GM23338 (cell line): ENCODE data around the gene RGS6. TPM values are rescaled to one million over a fixed set of nuclear protein-coding genes. Genes with fewer than 3 reads are reported as not detected.

ENCODE experiments used
- ATAC-seq: fragments of 200-7000 bp; cut with Tn5 transposase; 3 replicates; pipeline ENCODE4 v1.9.1; 2020
- DNase-seq: peaks from one replicate; pipeline ENCODE4 v3.0.0-alpha.2; 2015; ENCODE audit warnings: low spot score
- H2AFZ ChIP-seq: fragments of 200-600 bp; sonication (generic); 2 replicates; pipeline ENCODE4 v1.8.0; 2016; ENCODE audit warnings: antibody characterized with exemption, mild to moderate bottlenecking, moderate library complexity
- H3F3A ChIP-seq: fragments of 200-600 bp; sonication (generic); replicated peaks from 2 replicates; pipeline ENCODE4 v1.8.0; 2017; ENCODE audit warnings: antibody characterized with exemption, mixed run types, low read depth
- H3K27ac ChIP-seq: fragments of 200-600 bp; sonication (generic); 2 replicates; pipeline ENCODE4 v1.6.1; 2016; ENCODE audit warnings: low read depth
- H3K27me3 ChIP-seq: fragments of 200-600 bp; sonication (generic); 2 replicates; pipeline ENCODE4 v1.8.0; 2016; ENCODE audit warnings: mild to moderate bottlenecking, mixed run types, moderate library complexity; ENCODE audit not compliant: insufficient read depth
- H3K36me3 ChIP-seq: fragments of 200-600 bp; sonication (generic); 2 replicates; pipeline ENCODE4 v1.8.0; 2016; ENCODE audit warnings: mild to moderate bottlenecking; ENCODE audit not compliant: insufficient read depth
- H3K4me1 ChIP-seq: fragments of 200-600 bp; sonication (generic); 2 replicates; pipeline ENCODE4 v1.8.0; 2016; ENCODE audit warnings: mild to moderate bottlenecking, moderate library complexity; ENCODE audit not compliant: insufficient read depth
- H3K4me2 ChIP-seq: fragments of 200-600 bp; sonication (generic); 2 replicates; pipeline ENCODE4 v1.7.1; 2017; ENCODE audit warnings: mixed run types
- H3K4me3 ChIP-seq: fragments of 200-600 bp; sonication (generic); 2 replicates; pipeline ENCODE4 v1.6.1; 2016; ENCODE audit warnings: mixed run types
- H3K79me2 ChIP-seq: fragments of 200-600 bp; sonication (generic); replicated peaks from 2 replicates; pipeline ENCODE4 v1.8.0; 2017; ENCODE audit warnings: mild to moderate bottlenecking; ENCODE audit not compliant: insufficient read depth
- H3K9me2 ChIP-seq: fragments of 200-600 bp; sonication (generic); 2 replicates; pipeline ENCODE4 v1.8.0; 2017; ENCODE audit not compliant: insufficient read depth
- H4K20me1 ChIP-seq: fragments of 200-600 bp; sonication (generic); replicated peaks from 2 replicates; pipeline ENCODE4 v1.8.0; 2017; ENCODE audit warnings: mild to moderate bottlenecking; ENCODE audit not compliant: insufficient read depth
- H3K27ac Mint-ChIP-seq: 2 replicates; pipeline ENCODE4 v1.8.0; 2020; ENCODE audit warnings: inconsistent platforms, mild to moderate bottlenecking, moderate library complexity, mixed read lengths
- H3K27me3 Mint-ChIP-seq: 3 replicates; pipeline ENCODE4 v1.8.0; 2022; ENCODE audit warnings: low read depth, mild to moderate bottlenecking, moderate library complexity, mixed read lengths, inconsistent platforms; ENCODE audit not compliant: insufficient read depth, poor library complexity
- H3K36me3 Mint-ChIP-seq: 3 replicates; pipeline ENCODE4 v1.8.0; 2021; ENCODE audit warnings: low read depth, mild to moderate bottlenecking, inconsistent platforms, moderate library complexity, mixed read lengths
- H3K4me1 Mint-ChIP-seq: 3 replicates; pipeline ENCODE4 v1.8.0; 2020; ENCODE audit warnings: mild to moderate bottlenecking, inconsistent platforms, mixed read lengths
- H3K4me3 Mint-ChIP-seq: 3 replicates; pipeline ENCODE4 v1.8.0; 2021; ENCODE audit warnings: moderate library complexity, mild to moderate bottlenecking, inconsistent platforms, mixed read lengths
- H3K9me3 Mint-ChIP-seq: 3 replicates; pipeline ENCODE4 v1.8.0; 2020; ENCODE audit warnings: moderate library complexity, mild to moderate bottlenecking, inconsistent platforms, mixed read lengths
- CREB1 ChIP-seq: fragments of 250-450 bp; sonication (Bioruptor Pico); IDR thresholded peaks from 2 replicates; pipeline ENCODE4 v1.5.0; 2020; ENCODE audit warnings: low read depth, mild to moderate bottlenecking, moderate library complexity
- ETS1 ChIP-seq: IDR thresholded peaks from 2 replicates; pipeline ENCODE4 v1.6.1; 2016; ENCODE audit warnings: antibody characterized with exemption
- EZH2 ChIP-seq: fragments of 200-600 bp; sonication (generic); IDR thresholded peaks from one replicate; pipeline ENCODE4 v1.8.0; 2017; ENCODE audit warnings: antibody characterized with exemption, mild to moderate bottlenecking, low read depth; ENCODE audit not compliant: unreplicated experiment
- EZH2phosphoT487 ChIP-seq: fragments of 200-600 bp; sonication (generic); IDR thresholded peaks from one replicate; pipeline ENCODE4 v1.8.1; 2018; ENCODE audit warnings: antibody characterized with exemption; ENCODE audit not compliant: unreplicated experiment
- JUNB ChIP-seq: IDR thresholded peaks from one replicate; pipeline ENCODE4 v1.6.1; 2016; ENCODE audit warnings: antibody characterized with exemption; ENCODE audit not compliant: unreplicated experiment
- NANOG ChIP-seq: IDR thresholded peaks from 2 replicates; pipeline ENCODE4 v1.6.1; 2016; ENCODE audit warnings: antibody characterized with exemption, borderline replicate concordance
- POLR2AphosphoS5 ChIP-seq: IDR thresholded peaks from 2 replicates; pipeline ENCODE4 v1.6.1; 2016; ENCODE audit warnings: antibody characterized with exemption, low read depth
- REST ChIP-seq: IDR thresholded peaks from one replicate; pipeline ENCODE4 v1.6.1; 2018; ENCODE audit warnings: antibody characterized with exemption; ENCODE audit not compliant: unreplicated experiment
- STAT1 ChIP-seq: IDR thresholded peaks from one replicate; pipeline ENCODE4 v1.6.1; 2016; ENCODE audit warnings: antibody characterized with exemption; ENCODE audit not compliant: unreplicated experiment
- ZNF114 ChIP-seq: fragments of 250-450 bp; sonication (Bioruptor Pico); IDR thresholded peaks from 2 replicates; pipeline ENCODE4 v1.5.0; 2020; ENCODE audit warnings: mild to moderate bottlenecking, moderate library complexity
- ZNF331 ChIP-seq: fragments of 250-450 bp; sonication (Bioruptor Pico); IDR thresholded peaks from 2 replicates; pipeline ENCODE4 v1.5.0; 2020; ENCODE audit warnings: low read depth, mild to moderate bottlenecking, moderate library complexity
- polyA plus RNA-seq: library from polyadenylated mRNA; unstranded; fragments of >200 nt; fragmentation: Nextera tagmentation; extraction: Ambion mirVana; gene quantifications from 2 replicates; pipeline ENCODE4 v1.2.1, GENCODE V29; 2016
- total RNA-seq: library from RNA; depleted of rRNA; stranded (reverse); fragments of >200 nt; shearing (Covaris generic); gene quantifications from 2 replicates; pipeline ENCODE4 v1.2.3, GENCODE V29; 2014
- TF ChIP-seq, protein P1 (sequence below), 2 experiments: fragments of 200-600 bp in 1 of 2; sonication (generic) in 1 of 2; conservative IDR thresholded peaks; 2 replicates each; pipeline versions ENCODE4 v1.5.1 to v1.6.1; 2016 to 2017; ENCODE audit warnings: antibody characterized with exemption in 2 of 2, low read depth in 2 of 2, mild to moderate bottlenecking in 2 of 2, moderate library complexity in 1 of 2
- TF ChIP-seq, protein P2 (sequence below): fragments of 250-450 bp; sonication (Bioruptor Pico); IDR thresholded peaks from 2 replicates; pipeline ENCODE4 v1.5.0; 2020; ENCODE audit warnings: mild to moderate bottlenecking, moderate library complexity

Gene RGS6
- total and polyA plus RNA-seq, 2 experiments from 2014 or later: 0.66 to 0.83 TPM

DNA sequence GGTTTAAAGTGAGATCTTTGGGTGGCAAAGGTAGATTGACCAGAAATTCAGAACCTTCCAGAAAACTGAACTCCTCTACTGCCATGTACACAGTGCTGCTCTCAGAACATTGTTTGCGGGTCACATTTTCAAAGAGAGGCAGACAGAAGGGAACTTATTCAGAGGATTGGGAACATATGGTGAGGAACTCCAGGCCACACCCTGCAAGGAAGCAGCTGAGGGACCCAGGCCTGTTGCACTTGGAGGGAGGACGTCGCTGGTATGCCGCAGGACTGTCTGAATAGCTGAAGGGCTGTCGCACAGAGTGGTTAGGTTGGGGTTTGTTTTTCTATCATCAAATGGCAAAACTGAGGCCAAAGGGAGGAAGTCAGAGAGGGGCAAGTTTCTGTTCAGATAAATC is 520.5 kb downstream of the RGS6 start:
- TF ChIP-seq ZNF331 (CRISPR knock-in tag) (no peak), EZH2phosphoT487 (no peak), REST (no peak), ETS1 (no peak), ZNF114 (CRISPR knock-in tag) (no peak), EZH2 (no peak), STAT1 (no peak), CREB1 (CRISPR knock-in tag) (no peak), POLR2AphosphoS5 (no peak), NANOG (no peak), JUNB (no peak)
- TF ChIP-seq, protein P1, sequence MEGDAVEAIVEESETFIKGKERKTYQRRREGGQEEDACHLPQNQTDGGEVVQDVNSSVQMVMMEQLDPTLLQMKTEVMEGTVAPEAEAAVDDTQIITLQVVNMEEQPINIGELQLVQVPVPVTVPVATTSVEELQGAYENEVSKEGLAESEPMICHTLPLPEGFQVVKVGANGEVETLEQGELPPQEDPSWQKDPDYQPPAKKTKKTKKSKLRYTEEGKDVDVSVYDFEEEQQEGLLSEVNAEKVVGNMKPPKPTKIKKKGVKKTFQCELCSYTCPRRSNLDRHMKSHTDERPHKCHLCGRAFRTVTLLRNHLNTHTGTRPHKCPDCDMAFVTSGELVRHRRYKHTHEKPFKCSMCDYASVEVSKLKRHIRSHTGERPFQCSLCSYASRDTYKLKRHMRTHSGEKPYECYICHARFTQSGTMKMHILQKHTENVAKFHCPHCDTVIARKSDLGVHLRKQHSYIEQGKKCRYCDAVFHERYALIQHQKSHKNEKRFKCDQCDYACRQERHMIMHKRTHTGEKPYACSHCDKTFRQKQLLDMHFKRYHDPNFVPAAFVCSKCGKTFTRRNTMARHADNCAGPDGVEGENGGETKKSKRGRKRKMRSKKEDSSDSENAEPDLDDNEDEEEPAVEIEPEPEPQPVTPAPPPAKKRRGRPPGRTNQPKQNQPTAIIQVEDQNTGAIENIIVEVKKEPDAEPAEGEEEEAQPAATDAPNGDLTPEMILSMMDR (conservative IDR thresholded peaks at IDR 0.05; ENCODE audit: low read depth in 2 of 2): no peak
- TF ChIP-seq, protein P2, sequence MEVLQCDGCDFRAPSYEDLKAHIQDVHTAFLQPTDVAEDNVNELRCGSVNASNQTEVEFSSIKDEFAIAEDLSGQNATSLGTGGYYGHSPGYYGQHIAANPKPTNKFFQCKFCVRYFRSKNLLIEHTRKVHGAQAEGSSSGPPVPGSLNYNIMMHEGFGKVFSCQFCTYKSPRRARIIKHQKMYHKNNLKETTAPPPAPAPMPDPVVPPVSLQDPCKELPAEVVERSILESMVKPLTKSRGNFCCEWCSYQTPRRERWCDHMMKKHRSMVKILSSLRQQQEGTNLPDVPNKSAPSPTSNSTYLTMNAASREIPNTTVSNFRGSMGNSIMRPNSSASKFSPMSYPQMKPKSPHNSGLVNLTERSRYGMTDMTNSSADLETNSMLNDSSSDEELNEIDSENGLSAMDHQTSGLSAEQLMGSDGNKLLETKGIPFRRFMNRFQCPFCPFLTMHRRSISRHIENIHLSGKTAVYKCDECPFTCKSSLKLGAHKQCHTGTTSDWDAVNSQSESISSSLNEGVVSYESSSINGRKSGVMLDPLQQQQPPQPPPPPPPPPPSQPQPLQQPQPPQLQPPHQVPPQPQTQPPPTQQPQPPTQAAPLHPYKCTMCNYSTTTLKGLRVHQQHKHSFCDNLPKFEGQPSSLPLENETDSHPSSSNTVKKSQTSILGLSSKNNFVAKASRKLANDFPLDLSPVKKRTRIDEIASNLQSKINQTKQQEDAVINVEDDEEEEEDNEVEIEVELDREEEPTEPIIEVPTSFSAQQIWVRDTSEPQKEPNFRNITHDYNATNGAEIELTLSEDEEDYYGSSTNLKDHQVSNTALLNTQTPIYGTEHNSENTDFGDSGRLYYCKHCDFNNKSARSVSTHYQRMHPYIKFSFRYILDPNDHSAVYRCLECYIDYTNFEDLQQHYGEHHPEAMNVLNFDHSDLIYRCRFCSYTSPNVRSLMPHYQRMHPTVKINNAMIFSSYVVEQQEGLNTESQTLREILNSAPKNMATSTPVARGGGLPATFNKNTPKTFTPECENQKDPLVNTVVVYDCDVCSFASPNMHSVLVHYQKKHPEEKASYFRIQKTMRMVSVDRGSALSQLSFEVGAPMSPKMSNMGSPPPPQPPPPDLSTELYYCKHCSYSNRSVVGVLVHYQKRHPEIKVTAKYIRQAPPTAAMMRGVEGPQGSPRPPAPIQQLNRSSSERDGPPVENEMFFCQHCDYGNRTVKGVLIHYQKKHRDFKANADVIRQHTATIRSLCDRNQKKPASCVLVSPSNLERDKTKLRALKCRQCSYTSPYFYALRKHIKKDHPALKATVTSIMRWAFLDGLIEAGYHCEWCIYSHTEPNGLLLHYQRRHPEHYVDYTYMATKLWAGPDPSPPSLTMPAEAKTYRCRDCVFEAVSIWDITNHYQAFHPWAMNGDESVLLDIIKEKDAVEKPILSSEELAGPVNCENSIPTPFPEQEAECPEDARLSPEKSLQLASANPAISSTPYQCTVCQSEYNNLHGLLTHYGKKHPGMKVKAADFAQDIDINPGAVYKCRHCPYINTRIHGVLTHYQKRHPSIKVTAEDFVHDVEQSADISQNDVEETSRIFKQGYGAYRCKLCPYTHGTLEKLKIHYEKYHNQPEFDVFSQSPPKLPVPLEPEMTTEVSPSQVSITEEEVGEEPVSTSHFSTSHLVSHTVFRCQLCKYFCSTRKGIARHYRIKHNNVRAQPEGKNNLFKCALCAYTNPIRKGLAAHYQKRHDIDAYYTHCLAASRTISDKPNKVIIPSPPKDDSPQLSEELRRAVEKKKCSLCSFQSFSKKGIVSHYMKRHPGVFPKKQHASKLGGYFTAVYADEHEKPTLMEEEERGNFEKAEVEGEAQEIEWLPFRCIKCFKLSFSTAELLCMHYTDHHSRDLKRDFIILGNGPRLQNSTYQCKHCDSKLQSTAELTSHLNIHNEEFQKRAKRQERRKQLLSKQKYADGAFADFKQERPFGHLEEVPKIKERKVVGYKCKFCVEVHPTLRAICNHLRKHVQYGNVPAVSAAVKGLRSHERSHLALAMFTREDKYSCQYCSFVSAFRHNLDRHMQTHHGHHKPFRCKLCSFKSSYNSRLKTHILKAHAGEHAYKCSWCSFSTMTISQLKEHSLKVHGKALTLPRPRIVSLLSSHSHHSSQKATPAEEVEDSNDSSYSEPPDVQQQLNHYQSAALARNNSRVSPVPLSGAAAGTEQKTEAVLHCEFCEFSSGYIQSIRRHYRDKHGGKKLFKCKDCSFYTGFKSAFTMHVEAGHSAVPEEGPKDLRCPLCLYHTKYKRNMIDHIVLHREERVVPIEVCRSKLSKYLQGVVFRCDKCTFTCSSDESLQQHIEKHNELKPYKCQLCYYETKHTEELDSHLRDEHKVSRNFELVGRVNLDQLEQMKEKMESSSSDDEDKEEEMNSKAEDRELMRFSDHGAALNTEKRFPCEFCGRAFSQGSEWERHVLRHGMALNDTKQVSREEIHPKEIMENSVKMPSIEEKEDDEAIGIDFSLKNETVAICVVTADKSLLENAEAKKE (CRISPR knock-in tag): no peak
- H3K27me3 Mint-ChIP-seq: no peaks in the 10 kb centered on the region
- peaks cover 16% of the 10 kb centered on the region for H3K4me1 Mint-ChIP-seq

More for the DNA sequence above, 520.5 kb downstream of the RGS6 start:
- Histone ChIP-seq H2AFZ (no peak overlapping the region), H3K4me2 (no peak overlapping the region), H3K27me3 (no peaks in the 10 kb centered on the region), H3K27ac (no peak overlapping the region), H3K4me1 (peaks cover 5% of the 10 kb centered on the region; the same call in 1 of the 2 replicates), H3K4me3 (no peak overlapping the region), H3K79me2 (no peaks in the 10 kb centered on the region), H3K9me2 (0 out of 2 replicates have a peak, but pooled peaks cover 8% of the 10 kb centered on the region), H4K20me1 (no peaks in the 10 kb centered on the region), H3K36me3 (no peaks in the 10 kb centered on the region), H3F3A (no peaks in the 10 kb centered on the region)
- Mint-ChIP-seq H3K27ac (no peak overlapping the region), H3K4me3 (no peak overlapping the region), H3K36me3 (no peaks in the 10 kb centered on the region), H3K9me3 (no peaks in the 10 kb centered on the region)
- no peak for ATAC-seq
- DNase-seq: no peak
